Activated CD8-positive, alpha-beta memory T cell treated with anti-CD3 and anti-CD28 coated beads for 36 hours (primary cell): ENCODE measurements around the gene KIRREL3. TPM values are rescaled to one million over a fixed set of nuclear protein-coding genes. Genes with fewer than 3 reads are reported as not detected.
"Not testable (repeated sequence)": the region's sequence is repeated elsewhere in the genome, so short reads cannot be mapped to it uniquely, and the experiment has no call there.

ENCODE experiments used
- CTCF ChIA-PET: fragments of 350-600 bp; sonication (Branson Sonifier 250); formaldehyde crosslinking; loops from one replicate; lab custom pipeline; 2021; ENCODE audit warnings: antibody characterized with exemption; lab: Charles Lee
- POLR2A ChIA-PET: fragments of 350-600 bp; sonication (Branson Sonifier 250); formaldehyde crosslinking; loops from one replicate; lab custom pipeline; 2021; ENCODE audit warnings: antibody characterized with exemption; lab: Charles Lee
- total RNA-seq, 2 experiments: library from RNA; stranded (reverse); gene quantifications; one replicate each; pipeline ENCODE4 v1.2.3, GENCODE V29; 2021

Gene KIRREL3
- total RNA-seq, 2 experiments from 2014 or later, result not detected

DNA sequence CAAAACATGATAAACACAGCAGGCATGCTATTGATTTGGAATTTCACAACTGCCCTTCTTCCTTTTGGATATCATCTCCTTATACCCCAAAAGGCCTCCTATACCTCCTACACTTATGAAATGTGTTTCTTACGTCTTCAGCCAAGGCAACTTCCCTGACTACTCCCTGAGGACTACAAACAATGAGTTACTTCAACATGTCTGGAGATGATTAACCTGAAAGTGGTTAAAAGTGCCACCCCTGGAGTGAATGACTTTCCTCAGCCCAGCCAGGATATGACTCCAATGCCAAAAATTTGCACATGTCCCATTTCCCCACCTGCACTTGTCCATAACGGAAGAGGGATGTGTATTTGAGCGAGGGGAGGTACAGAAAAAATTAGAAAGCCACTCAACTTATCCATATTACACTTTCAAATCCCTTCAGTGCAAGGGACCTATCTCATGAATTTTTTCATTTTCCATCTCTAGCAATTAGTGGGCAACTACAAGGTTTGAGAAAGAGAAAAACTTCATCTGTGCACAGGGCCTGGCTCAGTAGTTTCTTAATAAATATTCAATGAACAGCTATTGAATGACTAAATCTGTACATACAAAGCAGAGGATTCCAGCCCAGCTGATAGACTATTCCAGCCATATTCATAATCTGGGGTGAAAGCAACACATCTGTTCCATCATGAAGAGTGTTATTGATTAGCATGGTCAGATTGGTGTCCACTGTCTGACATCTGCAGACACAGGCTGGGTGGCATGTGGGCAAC lies 36.8 kb downstream of the KIRREL3 start:
- CTCF ChIA-PET, result no interaction called here
- POLR2A ChIA-PET, result no interaction called here

DNA sequence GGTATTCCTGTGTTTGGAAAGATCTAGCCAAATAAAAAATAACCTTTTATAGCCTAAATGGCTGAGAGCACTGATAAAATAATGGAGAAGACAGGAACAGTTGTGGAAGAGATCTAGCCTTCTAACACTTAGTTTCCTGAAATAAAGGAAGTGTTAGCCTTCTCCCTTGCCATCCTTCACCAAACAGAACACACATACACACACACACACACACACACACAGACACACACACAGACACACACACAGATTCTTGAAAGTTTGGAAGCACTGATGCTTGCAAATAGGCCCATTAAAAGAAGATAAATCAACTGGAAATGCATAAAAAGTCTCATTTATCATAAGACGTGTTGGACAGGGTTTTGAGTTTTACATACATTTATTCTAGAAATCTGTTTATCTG lies 37.5 kb downstream of the KIRREL3 start:
- POLR2A ChIA-PET, result no interaction called here
- CTCF ChIA-PET, result no interaction called here

- ChIA-PET CTCF (no interaction called here), POLR2A (no interaction called here)
Observed at GRCh38 chr11:126959700-126960099, 40.9 kb downstream of the KIRREL3 start.

DNA sequence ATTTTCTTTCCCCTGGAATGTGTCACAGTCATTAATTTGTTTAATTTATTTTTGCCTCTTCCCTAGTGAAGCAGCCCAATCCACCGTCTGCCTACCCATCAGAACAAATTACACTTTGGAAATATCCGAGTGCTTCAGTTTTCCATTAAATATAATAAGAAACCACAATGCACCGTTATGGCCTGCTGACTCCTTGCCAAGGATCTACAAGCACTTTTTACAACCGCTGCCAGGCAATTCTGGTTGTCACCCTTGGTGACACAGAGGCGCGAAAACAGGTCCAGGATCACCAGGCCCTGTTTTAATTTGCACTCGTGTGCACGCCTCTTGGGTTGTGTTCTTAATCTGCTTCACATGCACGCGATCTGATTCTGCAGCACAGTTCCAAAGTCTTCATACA lies 43.9 kb downstream of the KIRREL3 start:
- ChIA-PET CTCF (no interaction called here), POLR2A (no interaction called here)

DNA sequence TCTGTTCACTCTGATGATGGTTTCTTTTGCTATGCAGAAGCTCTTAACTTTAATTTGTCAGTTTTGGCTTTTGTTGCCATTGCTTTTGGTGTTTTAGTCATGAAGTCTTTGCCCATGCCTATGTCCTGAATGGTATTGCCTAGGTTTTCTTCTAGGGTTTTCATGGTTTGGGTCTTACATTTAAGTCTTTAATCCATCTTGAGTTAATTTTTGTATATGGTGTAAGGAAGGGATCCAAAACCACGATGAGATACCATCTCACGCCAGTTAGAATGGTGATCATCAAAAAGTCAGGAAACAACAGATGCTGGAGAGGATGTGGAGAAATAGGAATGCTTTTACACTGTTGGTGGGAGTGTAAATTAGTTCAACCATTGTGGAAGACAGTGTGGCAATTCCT lies 48.0 kb downstream of the KIRREL3 start:
- POLR2A ChIA-PET, CTCF ChIA-PET: not testable (repeated sequence)

- POLR2A ChIA-PET, result no interaction called here
- CTCF ChIA-PET, result no interaction called here
Observed at GRCh38 chr11:126951465-126951864, 49.1 kb downstream of the KIRREL3 start.

GRCh38 chr11:126949066-126949891 lies 51.3 kb downstream of the KIRREL3 start:
- POLR2A ChIA-PET, result no interaction called here
- CTCF ChIA-PET, result no interaction called here

GRCh38 chr11:126948563-126948962 lies 52.0 kb downstream of the KIRREL3 start:
- ChIA-PET POLR2A (no interaction called here), CTCF (no interaction called here)

- CTCF ChIA-PET, result no interaction called here
- POLR2A ChIA-PET, result no interaction called here
Observed at GRCh38 chr11:126945319-126945718, 55.3 kb downstream of the KIRREL3 start.

DNA sequence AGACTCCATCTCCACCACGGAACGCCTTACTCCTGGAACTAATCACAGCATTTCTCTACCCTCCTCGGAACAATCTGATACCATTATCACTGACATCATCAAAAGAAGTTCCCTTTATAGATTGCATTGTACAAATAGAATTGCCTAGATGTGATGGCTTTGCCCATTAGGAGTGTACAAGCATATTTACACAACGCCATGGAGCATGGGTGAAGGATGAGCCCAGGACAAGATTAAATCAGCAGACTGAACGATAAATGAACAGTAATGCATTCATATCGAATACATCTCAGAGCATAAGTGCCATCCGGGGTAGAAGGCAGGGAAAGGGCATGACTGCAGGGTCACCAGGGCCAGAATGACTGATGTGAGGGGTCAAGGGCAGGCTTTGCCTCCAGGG lies 57.3 kb downstream of the KIRREL3 start:
- ChIA-PET CTCF (no interaction called here), POLR2A (no interaction called here)

GRCh38 chr11:126942146-126942545 lies 58.4 kb downstream of the KIRREL3 start:
- CTCF ChIA-PET, result interaction anchor here (0.6 kb wide), 1 partner anchor 288 kb away, joined by 3 read pairs; no protein-coding TSS in a partner anchor

DNA sequence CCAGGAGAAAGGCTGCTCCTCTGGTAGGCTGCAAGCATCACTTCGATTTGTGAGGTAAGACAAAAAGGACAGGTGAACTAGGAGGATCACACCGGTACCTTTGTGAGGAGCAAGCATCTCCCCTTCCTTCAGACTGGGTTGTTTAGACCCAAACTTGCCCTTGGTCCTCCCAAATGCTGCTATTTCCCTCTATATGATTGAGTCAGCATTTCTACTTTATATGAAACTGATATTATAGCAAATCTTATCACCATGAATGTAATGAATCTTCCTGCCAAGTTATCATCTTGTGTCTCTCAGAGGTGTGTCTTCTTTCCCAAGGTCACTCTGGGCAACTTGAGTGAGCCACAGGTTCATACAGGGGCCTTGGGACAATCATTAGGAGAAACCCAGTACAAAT lies 61.0 kb downstream of the KIRREL3 start:
- ChIA-PET CTCF (no interaction called here), POLR2A (no interaction called here)

More at GRCh38 chr11:126942146-126942545, 58.4 kb downstream of the KIRREL3 start:
- POLR2A ChIA-PET, result no interaction called here

DNA sequence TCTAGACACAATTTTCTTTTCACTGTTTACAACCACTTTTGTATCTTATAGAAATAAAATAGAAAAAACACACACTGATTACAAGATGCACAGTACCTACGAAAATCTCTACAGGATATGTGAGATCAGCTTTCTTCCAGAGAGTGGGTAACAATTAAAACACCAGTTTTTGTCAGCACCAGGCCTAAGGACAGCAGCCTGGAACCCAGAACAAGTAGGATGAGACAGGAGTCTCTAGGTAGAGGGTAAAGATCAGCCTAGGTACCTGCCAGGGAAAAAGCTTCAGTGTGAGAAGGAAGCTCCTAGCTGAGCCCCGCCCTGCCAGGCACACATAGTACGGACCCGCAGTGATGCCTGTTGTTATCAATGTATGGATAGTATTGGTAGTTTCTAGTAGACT lies 61.9 kb downstream of the KIRREL3 start:
- ChIA-PET CTCF (no interaction called here), POLR2A (no interaction called here)

DNA sequence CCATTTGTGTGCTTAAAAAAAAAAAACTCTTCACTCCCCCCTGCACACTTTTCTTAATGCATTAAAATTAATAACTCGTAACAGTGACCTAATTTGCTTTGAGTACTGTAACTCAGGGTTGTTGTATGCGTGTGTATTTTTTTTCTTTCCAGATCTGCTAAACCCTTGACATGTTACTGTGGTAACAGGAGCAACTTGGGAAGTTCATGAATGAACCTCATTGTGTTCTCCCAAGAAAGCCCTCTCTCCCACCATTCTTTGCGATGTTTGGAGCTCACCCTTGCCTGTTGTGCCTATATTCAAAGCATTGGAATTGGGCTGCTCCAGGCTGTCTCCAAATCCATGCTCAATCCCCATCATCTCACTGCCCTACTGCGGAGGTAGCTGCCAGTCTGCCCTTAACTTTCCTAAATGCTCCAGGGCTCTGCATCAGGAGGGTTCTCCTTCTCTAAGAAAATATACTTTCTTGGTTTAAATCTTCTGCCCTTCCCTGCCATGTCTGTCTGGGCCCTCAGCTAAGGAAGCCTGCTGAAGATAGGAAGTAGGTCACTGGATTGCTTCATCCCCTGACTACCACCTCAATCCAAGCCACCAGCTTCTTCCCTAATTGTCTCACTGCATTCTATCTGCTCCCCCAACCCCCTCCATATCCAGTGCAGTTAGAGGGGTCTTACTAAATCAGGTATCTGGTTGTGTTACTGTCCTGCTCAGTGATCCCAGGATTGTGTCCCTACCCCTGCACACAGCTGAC lies 70.3 kb downstream of the KIRREL3 start:
- ChIA-PET CTCF (no interaction called here), POLR2A (no interaction called here)

DNA sequence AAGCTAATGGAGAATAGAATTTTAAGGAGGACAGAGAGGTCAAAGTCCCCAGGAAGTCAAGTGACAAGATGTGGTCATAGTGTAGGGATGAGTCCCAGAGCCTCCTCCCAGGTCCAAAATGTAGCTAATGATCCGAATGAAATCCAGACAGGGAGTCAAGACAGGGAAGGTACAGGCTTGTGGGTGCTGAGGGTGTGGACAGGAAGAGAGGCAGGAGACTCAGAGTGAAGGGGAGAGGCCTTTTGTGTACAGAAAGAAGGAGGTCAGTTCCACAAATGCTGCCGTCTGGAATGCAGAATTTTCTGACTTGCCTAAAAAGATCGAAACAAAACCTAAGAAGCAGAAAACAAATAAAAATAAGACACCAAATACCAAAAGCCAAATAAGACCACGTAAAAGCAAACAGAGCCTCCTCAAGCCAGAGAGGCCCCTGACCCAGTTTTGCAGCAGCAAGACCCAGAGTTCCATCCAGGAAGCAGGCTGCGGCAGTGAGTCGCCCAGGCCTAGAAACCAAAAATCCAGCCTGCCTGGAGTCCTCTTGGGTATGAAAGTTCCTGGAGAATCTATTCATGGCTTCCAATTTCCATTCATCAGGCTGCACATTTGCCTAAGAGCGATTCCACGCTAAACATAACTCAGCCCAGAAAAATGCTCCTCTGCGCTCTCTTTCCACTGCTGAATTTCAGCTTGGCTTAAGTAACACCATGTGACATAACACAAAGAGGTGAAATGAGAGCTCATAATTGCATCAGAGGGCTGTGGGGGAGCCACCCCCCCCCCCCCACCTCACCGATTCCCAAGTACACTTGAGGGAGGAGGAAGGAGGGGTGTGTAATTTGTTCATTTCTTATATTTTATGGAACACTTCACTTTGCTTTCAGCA lies 71.2 kb downstream of the KIRREL3 start:
- ChIA-PET CTCF (no interaction called here), POLR2A (no interaction called here)

DNA sequence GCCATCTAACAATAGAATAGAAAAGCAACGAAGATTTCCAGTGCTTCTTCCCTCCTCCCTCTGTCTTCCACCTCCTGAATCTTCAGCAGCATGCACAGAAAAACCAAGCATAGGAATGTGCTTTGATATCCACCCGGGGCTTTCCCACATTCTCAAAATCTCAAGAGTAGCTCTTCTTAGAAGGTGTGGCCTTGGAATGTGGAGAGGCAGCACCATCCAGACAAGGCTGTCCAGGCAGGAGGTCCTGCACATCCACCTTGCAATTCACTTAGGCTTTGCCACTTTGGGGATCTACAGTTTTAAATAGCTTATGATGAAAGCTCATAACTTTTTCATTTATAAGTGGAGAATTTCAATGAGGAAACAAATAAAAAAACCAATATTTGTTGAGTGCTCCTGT lies 72.9 kb downstream of the KIRREL3 start:
- ChIA-PET CTCF (no interaction called here), POLR2A (no interaction called here)

DNA sequence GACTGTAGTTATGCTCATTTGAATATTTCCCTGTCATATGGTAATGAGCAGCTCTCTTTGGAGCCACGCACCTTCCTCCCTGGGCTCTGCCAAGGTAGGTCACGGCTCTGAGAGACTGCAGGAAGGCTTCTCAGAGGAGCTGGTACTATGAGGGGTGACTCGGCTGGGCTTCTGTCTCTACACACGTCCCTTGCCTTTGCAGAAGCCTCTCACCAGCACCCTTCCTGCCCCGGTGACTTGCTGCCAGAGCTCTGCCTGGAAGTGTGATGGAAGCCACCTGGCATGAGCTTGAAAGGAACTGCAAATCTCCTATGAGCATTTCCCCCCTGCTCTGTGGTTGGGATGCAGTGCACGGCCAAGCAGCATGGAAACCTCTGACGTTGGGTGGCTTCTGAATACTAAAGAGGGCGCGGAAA lies 74.2 kb downstream of the KIRREL3 start:
- POLR2A ChIA-PET, result no interaction called here
- CTCF ChIA-PET, result no interaction called here

GRCh38 chr11:126925321-126926093 lies 75.1 kb downstream of the KIRREL3 start:
- ChIA-PET POLR2A (no interaction called here), CTCF (no interaction called here)
